Astrocyte (in vitro differentiated cells and primary cell): ENCODE measurements around the gene SOX5.

Experiments
- EZH2 ChIP-seq: IDR thresholded peaks from 2 replicates; pipeline ENCODE4 v1.6.1; 2012; ENCODE audit warnings: mild to moderate bottlenecking, low read length, inconsistent platforms; ENCODE audit not compliant: insufficient read depth
- TF ChIP-seq, protein P1 (sequence below): IDR thresholded peaks from 2 replicates; pipeline ENCODE4 v1.5.1; 2011; ENCODE audit warnings: low read depth, mild to moderate bottlenecking, inconsistent platforms, low read length, moderate library complexity; ENCODE audit not compliant: insufficient read depth

DNA sequence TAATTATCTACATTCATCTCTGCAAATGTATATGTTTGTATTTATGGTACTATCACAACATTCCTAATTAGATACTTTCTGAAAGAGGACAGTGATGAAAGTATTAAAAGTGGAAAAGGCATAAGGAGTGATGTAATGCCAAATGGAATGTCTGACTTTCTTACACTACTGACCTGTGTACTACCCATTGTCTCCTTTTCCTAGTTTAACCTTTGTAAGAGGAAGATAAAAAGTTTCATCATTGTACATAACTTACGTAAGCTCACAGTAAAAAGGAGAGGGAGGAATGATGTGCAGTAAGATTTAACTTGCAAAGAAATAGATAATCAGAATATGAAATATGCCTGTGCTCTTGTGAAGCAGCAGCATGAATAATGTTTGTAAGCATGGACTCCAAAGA, 55.9 kb downstream of the SOX5 start:
- TF ChIP-seq, protein P1, sequence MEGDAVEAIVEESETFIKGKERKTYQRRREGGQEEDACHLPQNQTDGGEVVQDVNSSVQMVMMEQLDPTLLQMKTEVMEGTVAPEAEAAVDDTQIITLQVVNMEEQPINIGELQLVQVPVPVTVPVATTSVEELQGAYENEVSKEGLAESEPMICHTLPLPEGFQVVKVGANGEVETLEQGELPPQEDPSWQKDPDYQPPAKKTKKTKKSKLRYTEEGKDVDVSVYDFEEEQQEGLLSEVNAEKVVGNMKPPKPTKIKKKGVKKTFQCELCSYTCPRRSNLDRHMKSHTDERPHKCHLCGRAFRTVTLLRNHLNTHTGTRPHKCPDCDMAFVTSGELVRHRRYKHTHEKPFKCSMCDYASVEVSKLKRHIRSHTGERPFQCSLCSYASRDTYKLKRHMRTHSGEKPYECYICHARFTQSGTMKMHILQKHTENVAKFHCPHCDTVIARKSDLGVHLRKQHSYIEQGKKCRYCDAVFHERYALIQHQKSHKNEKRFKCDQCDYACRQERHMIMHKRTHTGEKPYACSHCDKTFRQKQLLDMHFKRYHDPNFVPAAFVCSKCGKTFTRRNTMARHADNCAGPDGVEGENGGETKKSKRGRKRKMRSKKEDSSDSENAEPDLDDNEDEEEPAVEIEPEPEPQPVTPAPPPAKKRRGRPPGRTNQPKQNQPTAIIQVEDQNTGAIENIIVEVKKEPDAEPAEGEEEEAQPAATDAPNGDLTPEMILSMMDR, result no peak
- TF ChIP-seq EZH2, result no peak
